Naive thymus-derived CD8-positive, alpha-beta T cell (primary cell): ENCODE measurements around the gene LRP10. TPM values are rescaled to one million over a fixed set of nuclear protein-coding genes. Genes with fewer than 3 reads are reported as not detected.

Experiments
- ATAC-seq, 2 donors: fragments of 150-1000 bp; cut with Tn5 transposase in 1 of 2; sonication (Bioruptor Pico), chemical (Tn5 transposase) in 1 of 2; 1 replicate in 1 of 2; 2 replicates in 1 of 2; pipeline ENCODE4 v1.10.0; 2021; ENCODE audit warnings: mild to moderate bottlenecking in 2 of 2, moderate library complexity in 2 of 2
- POLR2A ChIA-PET: fragments of 350-600 bp; sonication (Branson Sonifier 250); formaldehyde crosslinking; loops from one replicate; lab custom pipeline; 2021; ENCODE audit warnings: antibody characterized with exemption; lab: Charles Lee
- DNase-seq, 10 donors: peaks; one replicate each; pipeline versions ENCODE4 v3.0.0 to v3.0.0-alpha.2; 2020 to 2022
- H3K27ac Mint-ChIP-seq, 10 donors: one replicate each; pipeline ENCODE4 v1.8.0; 2020 to 2022; ENCODE audit warnings: mild to moderate bottlenecking in 10 of 10, mixed read lengths in 10 of 10, moderate library complexity in 4 of 10, inconsistent platforms in 1 of 10
- H3K27me3 Mint-ChIP-seq, 5 donors: one replicate each; pipeline ENCODE4 v1.8.0; 2021 to 2022; ENCODE audit warnings: mixed read lengths in 5 of 5
- H3K36me3 Mint-ChIP-seq, 3 donors: one replicate each; pipeline ENCODE4 v1.8.0; 2020 to 2022; ENCODE audit warnings: mixed read lengths in 3 of 3, mild to moderate bottlenecking in 2 of 3, inconsistent platforms in 1 of 3
- H3K4me1 Mint-ChIP-seq, 4 donors: one replicate each; pipeline ENCODE4 v1.8.0; 2021 to 2022; ENCODE audit warnings: mixed read lengths in 4 of 4
- H3K4me3 Mint-ChIP-seq, 10 donors: one replicate each; pipeline ENCODE4 v1.8.0; 2020 to 2022; ENCODE audit warnings: mild to moderate bottlenecking in 10 of 10, mixed read lengths in 10 of 10, moderate library complexity in 6 of 10, inconsistent platforms in 1 of 10
- H3K9me3 Mint-ChIP-seq, 9 donors: one replicate each; pipeline ENCODE4 v1.8.0; 2020 to 2022; ENCODE audit warnings: mixed read lengths in 9 of 9, mild to moderate bottlenecking in 3 of 9, inconsistent platforms in 1 of 9, moderate library complexity in 1 of 9
- polyA plus RNA-seq, 3 donors: library from polyadenylated mRNA; unstranded; fragments of 300-500 nt; fragmentation: Illumina TruSeq; gene quantifications; one replicate each; pipeline ENCODE4 v1.2.3, GENCODE V29; 2021
- total RNA-seq, 8 experiments: library from RNA in 2 of 8; stranded (reverse) in 2 of 8; gene quantifications; one replicate each; pipeline ENCODE4 v1.2.3 and lab custom pipeline; 2021 to 2026

LRP10 gene
- total and polyA plus RNA-seq, 5 experiments from 2014 or later: 49.4 to 72.6 (median 67.5) TPM

- H3K27me3 Mint-ChIP-seq: no peaks in the 10 kb centered on the region
- peak overlapping the region in 8 of 10 donors; percentile 14 to 75 (median 54) for H3K27ac Mint-ChIP-seq
- DNase-seq (no peak), ATAC-seq (no peak)
- no peaks in the 10 kb centered on the region for H3K9me3 Mint-ChIP-seq
- H3K4me3 Mint-ChIP-seq: peak overlapping the region in 1 of 10 donors; percentile 59
- H3K4me1 Mint-ChIP-seq: peaks cover 24 to 58% (median 54%) of the 10 kb centered on the region in 4 donors
- peaks cover 0 to 3% (median 0%) of the 10 kb centered on the region in 3 donors for H3K36me3 Mint-ChIP-seq
- POLR2A ChIA-PET: interaction anchor here (0.6 to 11.2 kb wide), 5 partner anchors 11 to 370 kb away, joined by 3 to 118 read pairs (median 4); partner anchors contain the start of genes LRP10 and RBM23
Measured at GRCh38 chr14:22884076-22884737, 12.7 kb downstream of the LRP10 start.

DNA sequence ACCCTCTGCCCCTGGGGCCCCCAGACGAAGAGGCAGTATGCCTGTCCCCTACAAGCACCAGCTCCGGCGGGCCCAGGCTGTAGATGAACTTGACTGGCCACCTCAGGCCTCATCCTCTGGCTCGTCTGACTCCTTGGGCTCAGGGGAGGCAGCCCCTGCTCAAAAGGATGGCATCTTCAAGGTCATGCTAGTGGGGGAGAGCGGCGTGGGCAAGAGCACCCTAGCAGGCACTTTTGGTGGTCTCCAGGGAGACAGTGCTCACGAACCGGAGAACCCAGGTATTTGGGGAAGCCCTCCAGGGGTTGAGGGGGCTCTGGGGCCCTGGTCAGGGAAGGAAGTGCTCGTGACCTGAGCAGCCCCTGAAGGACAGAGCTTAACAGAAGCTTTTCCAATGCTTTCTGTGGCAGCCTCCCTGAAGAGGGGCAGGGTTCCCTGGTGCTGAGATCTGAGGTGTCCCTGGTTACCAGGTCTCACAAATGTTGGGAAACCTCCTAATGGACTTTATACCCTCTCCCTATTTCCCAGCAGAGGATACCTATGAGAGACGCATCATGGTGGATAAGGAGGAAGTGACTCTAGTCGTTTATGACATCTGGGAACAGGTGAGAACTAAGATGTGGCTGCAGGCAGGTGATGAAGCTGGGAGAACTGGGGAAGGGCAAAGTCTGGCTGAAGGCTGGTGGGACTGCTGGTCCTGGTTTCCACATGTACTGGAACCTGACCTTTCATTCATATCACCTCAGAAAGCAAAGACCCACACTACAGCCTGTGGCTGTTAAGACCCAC, 13.4 kb downstream of the LRP10 start:
- Mint-ChIP-seq H3K4me1 (peaks cover 29 to 63% (median 60%) of the 10 kb centered on the region in 4 donors), H3K27me3 (no peaks in the 10 kb centered on the region), H3K4me3 (peak overlapping the region in 8 of 10 donors; percentile 8 to 69 (median 36)), H3K36me3 (peaks cover 0 to under 1% (median 0%) of the 10 kb centered on the region in 3 donors), H3K9me3 (no peaks in the 10 kb centered on the region), H3K27ac (peak overlapping the region in 8 of 10 donors; percentile 27 to 75 (median 58))
- POLR2A ChIA-PET: interaction anchor here (0.6 to 11.2 kb wide), 5 partner anchors 12 to 371 kb away, joined by 3 to 118 read pairs (median 4); partner anchors contain the start of gene LRP10
- DNase-seq: no peak
- no peak for ATAC-seq

- POLR2A ChIA-PET: interaction anchor here (0.6 to 11.2 kb wide), 9 partner anchors 13 to 1918 kb away, joined by 3 to 118 read pairs (median 3); partner anchors contain the start of genes HAUS4, LRP10, PPP1R3E and PRMT5
- Mint-ChIP-seq H3K36me3 (peaks cover 0 to 7% (median 0%) of the 10 kb centered on the region in 3 donors), H3K9me3 (no peaks in the 10 kb centered on the region), H3K27me3 (no peaks in the 10 kb centered on the region), H3K27ac (peak overlapping the region; percentile 42 to 90 (median 80)), H3K4me1 (peaks cover 35 to 69% (median 67%) of the 10 kb centered on the region in 4 donors), H3K4me3 (peak overlapping the region; percentile 68 to 94 (median 86))
- peak in 1 of 10 donors; percentile 63 for DNase-seq
- no peak for ATAC-seq
Measured at GRCh38 chr14:22885975-22886374, 14.4 kb downstream of the LRP10 start.

DNA sequence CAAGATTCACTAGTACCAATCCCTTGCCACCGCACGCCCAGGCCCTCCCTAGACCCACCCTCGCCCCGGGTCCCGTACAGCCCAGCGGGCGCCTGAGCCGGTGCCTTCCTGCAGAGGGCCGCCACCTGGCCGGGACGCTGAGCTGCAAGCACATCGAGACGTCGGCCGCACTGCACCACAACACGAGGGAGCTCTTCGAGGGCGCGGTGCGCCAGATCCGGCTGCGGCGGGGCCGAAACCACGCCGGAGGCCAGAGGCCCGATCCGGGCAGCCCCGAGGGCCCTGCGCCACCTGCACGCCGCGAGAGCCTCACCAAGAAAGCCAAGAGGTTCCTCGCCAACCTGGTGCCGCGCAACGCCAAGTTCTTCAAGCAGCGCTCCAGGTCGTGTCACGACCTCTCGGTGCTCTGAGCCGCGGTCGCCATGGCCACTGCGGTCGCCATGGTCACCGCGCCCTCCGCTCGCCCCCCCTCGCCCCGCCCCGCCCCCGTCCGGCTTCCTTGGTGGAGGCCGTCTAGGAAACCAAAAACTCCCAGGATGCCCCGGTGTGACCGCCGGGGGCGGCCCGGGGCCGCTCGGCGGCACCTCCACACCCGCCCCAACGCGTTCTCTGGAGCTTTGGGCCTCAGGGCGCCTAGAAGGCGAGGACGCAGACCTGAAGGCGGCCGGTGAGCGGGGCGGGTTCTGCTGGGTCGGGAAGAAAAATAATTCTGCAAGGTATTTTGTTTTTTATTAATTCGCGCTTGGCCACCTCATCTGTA, 15.1 kb downstream of the LRP10 start:
- Mint-ChIP-seq H3K27ac (peak overlapping the region; percentile 90 to 95 (median 92)), H3K27me3 (no peaks in the 10 kb centered on the region), H3K36me3 (peaks cover 0 to 7% (median 0%) of the 10 kb centered on the region in 3 donors), H3K4me1 (peaks cover 35 to 67% (median 66%) of the 10 kb centered on the region in 4 donors), H3K4me3 (peak overlapping the region; percentile 82 to 94 (median 90)), H3K9me3 (no peaks in the 10 kb centered on the region)
- DNase-seq: peak; percentile 53 to 85 (median 65)
- ATAC-seq: peak; percentile 76 to 80
- POLR2A ChIA-PET: interaction anchor here (0.5 to 11.2 kb wide), 14 partner anchors 13 to 1919 kb away, joined by 3 to 118 read pairs (median 3); partner anchors contain the start of genes HAUS4, LRP10, PPP1R3E and PRMT5

DNA sequence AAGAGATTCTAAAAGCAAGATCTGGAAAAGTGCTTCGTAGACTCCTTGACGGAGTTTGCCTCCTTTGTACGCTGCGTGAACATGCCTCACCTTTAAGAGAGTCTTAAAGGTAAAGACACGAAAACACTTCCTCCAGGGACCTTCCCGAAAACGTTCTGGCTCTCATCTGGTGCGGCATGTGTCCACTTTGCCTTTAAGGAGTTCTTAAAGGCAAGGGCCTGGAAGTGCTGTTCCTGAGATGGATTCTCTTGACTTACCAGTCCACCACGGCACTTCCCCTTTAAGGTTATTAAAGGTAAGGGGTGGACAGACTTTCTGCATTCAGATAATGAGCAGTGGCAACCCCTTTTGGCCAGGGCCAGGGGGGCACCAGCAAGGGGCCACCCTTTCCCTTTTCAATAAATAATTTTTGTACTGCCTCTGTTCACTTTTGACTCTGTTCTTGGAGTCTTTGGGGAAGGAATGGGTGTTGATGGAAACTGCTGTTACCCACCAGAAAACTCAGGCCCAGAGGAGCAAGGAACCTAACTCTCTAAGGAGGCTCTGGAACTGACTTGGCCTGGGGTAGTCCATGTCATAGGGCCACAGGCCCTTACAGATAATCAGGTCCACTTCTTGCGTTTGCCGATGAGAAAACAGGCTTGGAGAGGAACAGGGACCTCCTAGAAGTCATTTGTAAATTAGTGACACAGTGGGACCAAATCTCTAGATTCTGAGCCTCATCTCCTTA, 15.9 kb downstream of the LRP10 start:
- no peaks in the 10 kb centered on the region for H3K9me3 Mint-ChIP-seq
- H3K4me1 Mint-ChIP-seq: peaks cover 31 to 64% (median 61%) of the 10 kb centered on the region in 4 donors
- POLR2A ChIA-PET: interaction anchor here (0.5 to 11.2 kb wide), 9 partner anchors 14 to 1920 kb away, joined by 3 to 118 read pairs (median 3); partner anchors contain the start of genes HAUS4 and LRP10
- DNase-seq (peak in 8 of 10 donors; percentile 9 to 61 (median 17)), ATAC-seq (peak; percentile 16 to 36)
- H3K4me3 Mint-ChIP-seq: peak overlapping the region; percentile 82 to 94 (median 90)
- peak overlapping the region; percentile 90 to 95 (median 92) for H3K27ac Mint-ChIP-seq
- no peaks in the 10 kb centered on the region for H3K27me3 Mint-ChIP-seq
- peaks cover 0 to 10% (median 0%) of the 10 kb centered on the region in 3 donors for H3K36me3 Mint-ChIP-seq

DNA sequence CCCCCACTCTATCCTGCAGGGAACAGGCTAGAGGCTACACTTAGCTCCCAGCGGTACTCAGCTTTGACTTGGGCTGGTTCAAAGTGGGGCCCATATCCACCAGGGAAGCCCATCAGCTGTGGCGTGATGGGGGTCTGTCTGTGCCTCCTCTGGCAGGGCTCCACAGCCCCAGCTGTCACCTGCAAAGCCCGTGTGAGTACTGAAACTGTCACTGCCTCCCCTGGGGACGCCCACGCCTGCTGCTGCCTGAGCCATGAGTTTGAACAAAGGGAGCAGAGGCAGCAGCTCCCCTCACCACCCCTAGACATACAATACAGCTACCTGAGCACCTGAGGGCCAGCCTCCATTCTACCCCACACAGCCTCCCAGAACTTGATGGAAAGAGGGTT, 16.4 kb downstream of the LRP10 start:
- no peaks in the 10 kb centered on the region for H3K9me3 Mint-ChIP-seq
- H3K27ac Mint-ChIP-seq: peak overlapping the region; percentile 72 to 95 (median 92)
- peak; percentile 21 to 36 for ATAC-seq
- DNase-seq: peak in 9 of 10 donors; percentile 22 to 70 (median 37)
- H3K4me3 Mint-ChIP-seq: peak overlapping the region; percentile 82 to 94 (median 90)
- no peaks in the 10 kb centered on the region for H3K27me3 Mint-ChIP-seq
- H3K36me3 Mint-ChIP-seq: peaks cover 0 to 10% (median 0%) of the 10 kb centered on the region in 3 donors
- peaks cover 27 to 59% (median 56%) of the 10 kb centered on the region in 4 donors for H3K4me1 Mint-ChIP-seq
- POLR2A ChIA-PET: interaction anchor here (0.7 to 11.2 kb wide), 7 partner anchors 8 to 187 kb away, joined by 3 to 118 read pairs (median 4); partner anchors contain the start of genes LRP10 and RBM23

GRCh38 chr14:22888662-22889061, 17.1 kb downstream of the LRP10 start:
- DNase-seq (peak in 2 of 10 donors; percentile 24 to 28), ATAC-seq (no peak)
- Mint-ChIP-seq H3K9me3 (no peaks in the 10 kb centered on the region), H3K27me3 (no peaks in the 10 kb centered on the region), H3K4me3 (peak overlapping the region; percentile 22 to 94 (median 90)), H3K27ac (peak overlapping the region in 9 of 10 donors; percentile 66 to 95 (median 90)), H3K4me1 (peaks cover 26 to 54% (median 50%) of the 10 kb centered on the region in 4 donors), H3K36me3 (peaks cover 0 to 14% (median 0%) of the 10 kb centered on the region in 3 donors)
- POLR2A ChIA-PET: interaction anchor here (0.6 to 11.2 kb wide), 10 partner anchors 8 to 186 kb away, joined by 3 to 118 read pairs (median 4); partner anchors contain the start of genes LRP10 and RBM23

- POLR2A ChIA-PET: interaction anchor here (0.7 to 11.2 kb wide), 5 partner anchors 9 to 341 kb away, joined by 3 to 118 read pairs (median 5); partner anchors contain the start of gene LRP10
- peaks cover 0 to 16% (median 0%) of the 10 kb centered on the region in 3 donors for H3K36me3 Mint-ChIP-seq
Measured at GRCh38 chr14:22890416-22890815, 18.9 kb downstream of the LRP10 start.

GRCh38 chr14:22892488-22892887, 20.9 kb downstream of the LRP10 start:
- Mint-ChIP-seq H3K27me3 (no peaks in the 10 kb centered on the region), H3K4me3 (no peak overlapping the region), H3K36me3 (peaks cover 0 to 16% (median 0%) of the 10 kb centered on the region in 3 donors), H3K4me1 (peaks cover 21 to 31% (median 23%) of the 10 kb centered on the region in 4 donors), H3K9me3 (no peaks in the 10 kb centered on the region), H3K27ac (peak overlapping the region in 2 of 10 donors; percentile 24 to 41)
- POLR2A ChIA-PET: interaction anchor here (0.6 to 2.3 kb wide), 2 partner anchors 21 to 322 kb away, joined by 3 to 11 read pairs; partner anchors contain the start of gene LRP10
- DNase-seq (no peak), ATAC-seq (no peak)

More at GRCh38 chr14:22890416-22890815, 18.9 kb downstream of the LRP10 start:
- peak overlapping the region in 2 of 10 donors; percentile 3 to 24 for H3K4me3 Mint-ChIP-seq
- H3K27ac Mint-ChIP-seq: peak overlapping the region in 4 of 10 donors; percentile 6 to 49 (median 38)
- H3K27me3 Mint-ChIP-seq: no peaks in the 10 kb centered on the region
- DNase-seq: no peak
- H3K9me3 Mint-ChIP-seq: no peaks in the 10 kb centered on the region
- ATAC-seq: no peak
- H3K4me1 Mint-ChIP-seq: peaks cover 24 to 45% (median 39%) of the 10 kb centered on the region in 4 donors

DNA sequence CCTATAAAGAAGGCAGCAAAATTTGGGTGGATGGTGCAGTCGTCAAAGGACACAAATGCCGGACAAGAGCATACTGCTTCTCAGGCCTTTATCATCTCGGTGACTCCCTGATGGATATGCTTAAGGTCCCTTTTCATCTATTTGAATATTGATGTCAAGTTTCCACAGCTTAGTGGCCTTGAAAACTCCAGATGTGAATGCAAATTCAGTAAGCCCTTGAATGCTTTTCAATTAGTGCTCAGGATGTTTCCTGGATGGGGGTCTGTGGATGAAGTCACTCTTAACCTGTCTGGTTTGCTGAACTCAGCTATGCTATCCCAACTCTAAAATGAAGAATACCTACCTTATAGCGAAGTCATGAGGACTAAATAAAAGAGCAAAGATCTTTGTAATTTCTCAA, 22.2 kb downstream of the LRP10 start:
- no peak overlapping the region for H3K27ac Mint-ChIP-seq
- POLR2A ChIA-PET: interaction anchor here (2.3 kb wide), 1 partner anchor 22 kb away, joined by 11 read pairs; the partner anchor contains the start of gene LRP10
- ATAC-seq: no peak
- peaks cover 0 to 16% (median 0%) of the 10 kb centered on the region in 3 donors for H3K36me3 Mint-ChIP-seq
- H3K27me3 Mint-ChIP-seq: no peaks in the 10 kb centered on the region
- peaks cover 13 to 19% (median 16%) of the 10 kb centered on the region in 4 donors for H3K4me1 Mint-ChIP-seq
- DNase-seq: no peak
- H3K9me3 Mint-ChIP-seq: no peaks in the 10 kb centered on the region
- H3K4me3 Mint-ChIP-seq: no peak overlapping the region
